H1 (cell line): ENCODE data around the gene SPATS2. TPM values are rescaled to one million over a fixed set of nuclear protein-coding genes. Genes with fewer than 3 reads are reported as not detected.

Experiments
- KDM1A ChIP-seq: fragments of 200-600, 300-600 bp; sonication (generic); IDR thresholded peaks from 2 replicates; pipeline ENCODE4 v1.7.1; 2016; ENCODE audit warnings: mild to moderate bottlenecking, low read length, borderline replicate concordance
- MAX ChIP-seq: IDR thresholded peaks from 2 replicates; pipeline ENCODE4 v1.6.1; 2012; ENCODE audit warnings: inconsistent platforms
- NANOG ChIP-seq: IDR thresholded peaks from 2 replicates; pipeline ENCODE4 v1.6.1; 2011; ENCODE audit warnings: low read length, low read depth, mild to moderate bottlenecking, inconsistent platforms; ENCODE audit not compliant: insufficient read depth, poor library complexity, severe bottlenecking
- SAP30 ChIP-seq: fragments of 300-600 bp; sonication (generic); IDR thresholded peaks from 2 replicates; pipeline ENCODE4 v1.7.1; 2012; ENCODE audit warnings: low read length, moderate library complexity, mild to moderate bottlenecking, inconsistent platforms; ENCODE audit not compliant: insufficient read depth, insufficient replicate concordance
- SP1 ChIP-seq: IDR thresholded peaks from 2 replicates; pipeline ENCODE4 v1.6.1; 2011; ENCODE audit warnings: low read depth, low read length
- SP4 ChIP-seq: IDR thresholded peaks from 2 replicates; pipeline ENCODE4 v1.6.1; 2012; ENCODE audit warnings: low read length, inconsistent platforms
- polyA plus RNA-seq, 7 experiments: library from polyadenylated mRNA; depleted of rRNA in 3 of 7; stranded (reverse) in 5 of 7; unstranded in 2 of 7; fragments of >200 nt in 5 of 7; fragments of 200-250 nt in 2 of 7; gene quantifications; 1 replicate in 5 of 7; 2 replicates in 1 of 7; 4 replicates in 1 of 7; pipeline versions ENCODE4 v1.2.1 to v1.2.3, GENCODE V29; 2011 to 2013; ENCODE audit warnings: missing spikeins in 2 of 7, mixed read lengths in 2 of 7
- total RNA-seq: library from RNA; stranded (reverse); fragmentation: NEBNext Ultra II Directional; extraction: Animal tissue kit (Norgen Biotek cat#: 25700); gene quantifications from 2 replicates; pipeline ENCODE4 v1.2.1, GENCODE V29; 2021

Gene SPATS2
- total and polyA plus RNA-seq, 2 of the 8 experiments (the other 6 are each of a cell fraction or from before 2014, with no cell fraction given), result 19.2 to 24.5 TPM

GRCh38 chr12:49400304-49400703, 33.0 kb downstream of the SPATS2 start (continued):
- TF ChIP-seq SAP30 (no peak), SP1 (no peak), KDM1A (no peak), NANOG (no peak), MAX (no peak), SP4 (no peak)
